CD4-positive, alpha-beta T cell treated with Interferon gamma for 1 hour (primary cell): Measurements from ENCODE around the gene LIM2.
A peak's percentile ranks its signal among the peaks of the same experiment; 100 is the strongest.
"Not testable (repeated sequence)": the region's sequence is repeated elsewhere in the genome, so short reads cannot be mapped to it uniquely, and the experiment has no call there.

ENCODE experiments used
- DNase-seq: peaks from one replicate; pipeline ENCODE4 v3.0.0-alpha.2; 2020

Gene LIM2, protein sequence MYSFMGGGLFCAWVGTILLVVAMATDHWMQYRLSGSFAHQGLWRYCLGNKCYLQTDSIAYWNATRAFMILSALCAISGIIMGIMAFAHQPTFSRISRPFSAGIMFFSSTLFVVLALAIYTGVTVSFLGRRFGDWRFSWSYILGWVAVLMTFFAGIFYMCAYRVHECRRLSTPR

DNA sequence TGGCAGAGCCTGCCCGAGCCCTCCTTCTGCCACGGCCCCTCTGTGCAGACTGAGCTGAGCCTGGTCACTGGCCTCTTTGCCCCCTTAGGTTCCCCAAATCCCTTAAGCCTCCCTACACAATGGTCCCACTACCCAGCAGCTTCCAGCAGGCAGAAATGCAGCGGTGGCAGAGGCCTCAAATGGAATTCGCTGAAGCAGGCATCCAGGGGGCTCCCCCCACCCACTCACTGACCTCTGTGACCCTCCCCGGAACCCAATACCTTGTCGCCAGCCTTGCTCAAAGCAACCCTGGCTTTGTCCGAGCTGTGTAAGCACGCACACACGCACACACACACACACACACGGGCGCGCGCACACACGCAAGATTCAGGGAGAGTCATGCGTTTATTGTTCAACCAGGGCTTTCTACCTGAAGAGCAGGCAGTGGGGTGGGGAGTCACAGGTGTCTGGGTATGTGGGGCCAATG, at the start of gene LIM2:
LIM2 (minus strand) TSS at position 51 of the 466 bp plus-strand sequence. CDS start 531 bp downstream, outside the sequence.
- no peak for DNase-seq

DNA sequence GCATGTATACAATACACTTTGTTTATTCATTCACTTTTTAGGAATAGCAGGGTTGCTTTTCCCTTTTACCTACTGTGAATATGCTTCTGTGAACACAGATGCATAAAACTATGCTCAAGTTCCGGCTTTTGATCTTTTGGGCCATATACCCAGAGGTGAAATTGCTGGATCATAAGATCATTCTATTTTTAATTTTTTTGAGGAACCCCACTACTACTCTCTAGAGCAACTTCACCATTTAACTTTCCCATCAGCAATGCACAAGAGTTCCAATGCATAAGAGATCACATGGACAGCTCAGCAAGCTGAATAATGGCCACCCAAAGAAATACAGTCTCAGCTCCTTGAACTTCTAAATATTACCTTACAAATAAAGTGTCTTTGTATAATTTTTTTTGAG, 46.7 kb upstream of the LIM2 start:
- no peak for DNase-seq

GRCh38 chr19:51433043-51433442, 45.3 kb upstream of the LIM2 start:
- no peak for DNase-seq

- DNase-seq = no peak
Measured at GRCh38 chr19:51431124-51431523, 43.4 kb upstream of the LIM2 start.

DNA sequence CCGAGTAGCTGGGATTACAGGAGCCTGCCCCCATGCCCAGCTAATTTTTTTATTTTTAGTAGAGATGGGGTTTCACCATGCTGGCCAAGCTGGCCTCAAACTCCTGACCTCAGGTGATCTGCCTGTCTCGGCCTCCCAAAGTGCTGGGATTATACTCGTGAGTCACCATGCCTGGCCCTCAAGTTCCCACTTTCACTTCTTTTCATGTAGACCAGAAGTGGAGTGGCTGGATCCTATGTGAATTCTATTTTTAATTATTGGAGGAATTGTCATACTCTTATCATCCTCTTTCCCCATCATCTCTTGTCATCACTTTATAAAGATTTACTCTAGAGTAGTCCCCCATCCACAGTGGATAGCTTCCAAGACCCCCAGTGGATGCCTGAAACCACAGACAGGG, 42.4 kb upstream of the LIM2 start:
- DNase-seq = no peak

- peak; percentile 50 for DNase-seq
Measured at GRCh38 chr19:51427201-51427600, 39.4 kb upstream of the LIM2 start.

DNA sequence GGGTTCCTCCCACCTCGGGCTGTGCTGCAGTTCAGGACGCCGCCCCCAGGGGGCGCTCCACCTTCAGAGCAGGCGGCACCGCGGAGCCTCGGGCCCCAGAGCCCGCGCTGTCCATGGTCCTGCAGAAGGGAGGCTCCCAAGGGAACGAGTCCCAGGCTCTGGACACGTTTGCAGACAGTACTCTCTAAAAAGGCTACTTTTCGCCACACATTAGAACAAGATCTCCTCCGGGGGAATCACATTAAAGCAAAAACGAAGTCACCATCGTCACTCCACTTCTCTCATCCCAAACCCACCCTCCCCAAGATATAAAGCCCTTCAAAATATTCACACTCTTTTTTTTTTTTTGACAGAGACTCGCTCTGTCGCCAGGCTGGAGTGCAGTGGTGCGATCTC, 34.3 kb upstream of the LIM2 start:
- DNase-seq = peak; percentile 76

DNA sequence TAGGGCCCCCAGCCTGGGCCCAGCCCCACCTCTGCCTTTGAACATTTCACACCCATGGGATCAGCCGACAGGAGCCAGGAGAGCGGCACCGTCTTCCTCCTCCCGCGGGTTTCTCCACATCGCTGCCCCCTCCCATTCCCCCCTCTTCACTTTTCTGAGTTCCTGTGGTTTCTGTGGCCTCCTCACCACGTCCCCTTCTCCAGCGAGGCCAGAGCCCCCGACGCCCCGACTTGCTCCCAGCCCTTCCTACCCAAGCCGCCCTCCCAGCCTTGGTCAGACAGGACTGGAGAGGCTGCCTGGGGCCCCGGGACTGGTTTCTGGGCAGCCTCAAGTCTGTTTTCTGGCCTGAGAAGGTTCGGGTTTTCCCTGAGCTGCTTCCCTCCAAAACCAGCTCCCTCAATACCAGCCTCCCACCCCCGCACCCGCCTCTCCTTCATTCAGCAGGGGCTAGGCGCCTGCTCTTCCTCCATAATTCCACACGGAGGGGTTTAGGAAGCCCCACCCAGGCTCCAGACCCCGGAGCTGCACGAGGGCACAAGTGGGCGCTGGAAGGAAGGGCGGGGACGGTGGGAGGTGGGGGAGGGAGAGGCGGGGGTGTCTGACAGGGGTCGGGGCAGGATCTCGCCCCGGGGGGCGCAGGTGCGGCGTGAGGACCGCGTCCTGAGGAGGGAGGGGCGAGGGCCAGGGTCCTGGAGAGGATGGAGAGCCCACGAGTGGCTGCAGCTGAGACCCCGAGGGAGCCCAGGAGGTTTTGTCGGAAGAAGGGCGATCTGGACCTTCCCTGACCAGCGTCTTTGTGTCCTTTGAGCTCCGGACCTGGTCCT, 33.7 kb upstream of the LIM2 start:
- DNase-seq = no peak

DNA sequence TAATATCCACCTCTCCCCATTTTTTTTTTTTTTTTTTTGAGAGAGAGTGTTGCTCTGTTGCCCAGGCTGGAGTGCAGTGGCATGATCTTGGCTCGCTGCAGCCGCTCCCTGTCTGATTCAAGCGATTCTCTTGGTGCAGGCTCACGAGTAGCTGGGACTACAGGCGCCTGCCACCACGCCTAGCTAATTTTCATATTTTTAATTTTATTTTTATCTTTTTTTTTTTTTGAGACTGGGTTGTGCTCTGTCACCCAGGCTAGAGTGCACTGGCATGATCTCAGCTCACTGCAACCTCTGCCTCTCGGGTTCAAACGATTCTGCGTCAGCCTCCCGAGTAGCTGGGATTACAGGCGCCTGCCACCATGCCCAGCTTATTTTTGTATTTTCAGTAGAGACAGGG, 32.7 kb upstream of the LIM2 start:
- DNase-seq = not testable (repeated sequence)

GRCh38 chr19:51418707-51419106, 30.9 kb upstream of the LIM2 start:
- DNase-seq = no peak

GRCh38 chr19:51417810-51418157, 30.0 kb upstream of the LIM2 start:
- peak; percentile 16 for DNase-seq

- DNase-seq = peak; percentile 72
Measured at GRCh38 chr19:51417107-51417809, 29.5 kb upstream of the LIM2 start, which contains the start of gene SIGLEC10. Gene SIGLEC10, minus strand, starts transcription at chr19:51417642. Its CDS starts 61 bp downstream, at chr19:51417581.

GRCh38 chr19:51416422-51416821, 28.6 kb upstream of the LIM2 start:
- not testable (repeated sequence) for DNase-seq

DNA sequence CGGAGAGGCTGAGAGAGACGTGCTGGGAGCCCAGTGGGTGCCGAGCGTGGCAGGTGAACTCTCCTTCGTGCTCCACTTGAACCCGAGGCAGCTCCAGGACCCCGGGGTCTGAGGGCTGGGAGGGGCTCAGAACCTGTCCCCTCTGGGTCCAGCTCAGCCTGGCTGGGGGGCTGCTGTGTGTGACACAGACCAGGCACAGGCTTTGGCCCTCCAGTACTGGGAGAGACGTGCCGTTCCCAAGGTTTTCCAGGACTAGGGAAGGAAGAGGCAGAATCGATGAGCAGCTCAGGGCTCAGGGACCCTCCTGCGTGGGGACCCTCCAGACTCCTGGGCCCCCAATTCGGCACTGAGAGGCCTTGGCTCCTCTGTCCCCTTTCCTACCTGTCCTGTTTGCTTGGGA, 27.4 kb upstream of the LIM2 start:
- no peak for DNase-seq

DNA sequence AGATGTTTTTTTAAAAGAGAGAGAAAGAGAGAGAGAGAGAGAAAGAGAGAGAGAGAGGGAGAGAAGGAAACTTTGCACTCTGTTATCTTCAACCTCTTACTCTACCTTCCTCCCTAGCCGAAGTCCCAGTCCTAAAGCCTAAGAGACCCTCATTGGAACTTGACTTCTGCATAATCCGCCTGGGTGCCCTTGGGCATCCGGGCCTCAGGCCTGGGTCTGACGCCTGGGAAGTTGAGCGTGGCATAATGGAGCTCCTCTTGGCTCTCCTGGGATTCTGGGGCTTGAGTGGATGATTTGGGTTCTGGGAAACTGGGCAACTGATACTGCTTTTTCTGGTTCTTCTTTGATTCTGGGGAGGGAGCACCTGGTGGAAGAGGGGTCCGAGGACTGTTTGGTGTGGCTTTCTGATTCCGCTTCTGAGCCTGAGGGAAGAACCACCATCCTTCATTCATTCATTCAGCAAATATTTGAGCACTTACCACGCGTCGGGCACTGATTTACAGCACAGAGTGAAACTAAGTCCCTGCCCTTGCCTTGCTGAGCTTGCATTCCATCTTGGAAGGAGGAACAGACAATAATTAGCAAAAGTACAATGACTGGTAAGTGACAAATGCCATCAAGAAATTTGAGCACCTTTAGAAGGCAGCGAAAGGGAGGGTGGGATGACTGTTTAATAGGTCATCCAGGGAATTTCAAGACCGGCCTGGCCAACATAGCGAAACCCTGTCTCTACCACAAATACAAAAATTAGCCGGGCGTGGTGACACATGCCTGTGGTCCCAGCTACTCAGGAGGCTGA, 23.4 kb upstream of the LIM2 start:
- DNase-seq = no peak

GRCh38 chr19:51407511-51408131, 19.8 kb upstream of the LIM2 start:
- DNase-seq = peak; percentile 27

GRCh38 chr19:51402117-51402516, 14.3 kb upstream of the LIM2 start:
- DNase-seq = no peak

GRCh38 chr19:51399936-51400335, 12.2 kb upstream of the LIM2 start:
- not testable (repeated sequence) for DNase-seq

- DNase-seq = no peak
Measured at GRCh38 chr19:51399231-51399630, 11.5 kb upstream of the LIM2 start.

GRCh38 chr19:51398096-51398704, 10.4 kb upstream of the LIM2 start:
- DNase-seq = no peak

- DNase-seq = not testable (repeated sequence)
Measured at GRCh38 chr19:51397453-51397852, 9.7 kb upstream of the LIM2 start.

GRCh38 chr19:51396175-51396574, 8.4 kb upstream of the LIM2 start:
- no peak for DNase-seq
